Raji (cell line): ENCODE results near the gene F5.

Experiments
- POLR2A ChIP-seq: IDR thresholded peaks from 2 replicates; pipeline ENCODE4 v1.6.1; 2011; ENCODE audit warnings: low read depth, low read length, control low read depth; ENCODE audit not compliant: insufficient read depth

Gene F5

DNA sequence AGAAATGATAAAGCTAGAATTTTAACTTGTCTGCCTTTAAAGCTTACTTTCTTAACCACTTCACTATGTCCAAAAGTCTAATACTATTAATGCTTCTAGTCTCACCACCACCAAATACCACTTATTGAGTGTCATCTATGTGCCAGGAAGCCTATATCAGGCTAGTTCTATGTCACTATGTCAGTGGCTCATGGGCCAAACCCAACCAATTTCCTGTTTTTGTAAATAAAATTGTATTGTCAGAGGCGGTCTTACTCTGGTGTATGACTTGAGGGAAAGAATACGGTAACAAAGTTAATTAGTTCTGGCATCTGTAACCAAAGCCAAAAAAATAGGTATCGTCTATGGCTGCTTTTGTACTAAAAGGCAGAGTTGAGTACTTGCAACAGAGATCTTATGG lies 14.8 kb downstream of the F5 start:
- no peak for TF ChIP-seq POLR2A

DNA sequence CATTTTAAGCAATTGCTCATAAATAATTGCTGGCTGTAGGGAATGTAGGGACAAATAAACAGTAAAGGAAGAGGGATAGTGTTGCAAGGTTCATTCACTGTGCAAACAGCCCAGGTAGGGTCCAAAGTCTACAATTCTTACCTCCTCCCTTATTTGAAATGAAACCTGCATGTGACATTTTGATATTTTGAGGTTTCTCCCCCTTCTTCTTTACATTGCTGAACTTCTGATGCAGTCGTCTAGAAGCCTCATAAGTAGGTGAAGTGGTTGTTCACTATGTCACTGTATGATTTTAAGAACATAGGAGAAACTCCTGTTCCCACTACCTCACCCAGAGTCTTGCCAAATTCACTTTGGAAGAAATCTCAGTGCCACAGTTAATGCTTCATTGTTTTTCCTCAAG lies 16.1 kb downstream of the F5 start:
- no peak for TF ChIP-seq POLR2A

DNA sequence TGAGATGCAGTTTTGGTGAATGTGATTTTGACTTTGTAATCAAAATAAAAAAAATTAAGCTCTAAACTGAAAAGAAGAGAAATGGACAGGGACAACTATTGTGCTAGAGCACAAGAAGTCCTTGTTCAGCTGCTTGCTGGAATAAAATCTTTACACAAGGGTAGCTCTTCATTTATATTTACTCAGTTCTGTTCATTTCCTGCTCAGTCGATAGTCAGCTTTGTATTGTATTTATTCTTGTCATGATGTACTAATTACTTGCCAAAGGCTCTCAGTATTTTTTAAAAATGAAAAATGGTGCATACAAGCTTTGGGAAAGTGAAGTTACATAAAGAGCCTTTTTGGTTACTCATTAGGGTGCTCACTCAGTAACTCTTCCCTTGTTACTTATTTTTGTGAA lies 17.8 kb downstream of the F5 start:
- no peak for TF ChIP-seq POLR2A

DNA sequence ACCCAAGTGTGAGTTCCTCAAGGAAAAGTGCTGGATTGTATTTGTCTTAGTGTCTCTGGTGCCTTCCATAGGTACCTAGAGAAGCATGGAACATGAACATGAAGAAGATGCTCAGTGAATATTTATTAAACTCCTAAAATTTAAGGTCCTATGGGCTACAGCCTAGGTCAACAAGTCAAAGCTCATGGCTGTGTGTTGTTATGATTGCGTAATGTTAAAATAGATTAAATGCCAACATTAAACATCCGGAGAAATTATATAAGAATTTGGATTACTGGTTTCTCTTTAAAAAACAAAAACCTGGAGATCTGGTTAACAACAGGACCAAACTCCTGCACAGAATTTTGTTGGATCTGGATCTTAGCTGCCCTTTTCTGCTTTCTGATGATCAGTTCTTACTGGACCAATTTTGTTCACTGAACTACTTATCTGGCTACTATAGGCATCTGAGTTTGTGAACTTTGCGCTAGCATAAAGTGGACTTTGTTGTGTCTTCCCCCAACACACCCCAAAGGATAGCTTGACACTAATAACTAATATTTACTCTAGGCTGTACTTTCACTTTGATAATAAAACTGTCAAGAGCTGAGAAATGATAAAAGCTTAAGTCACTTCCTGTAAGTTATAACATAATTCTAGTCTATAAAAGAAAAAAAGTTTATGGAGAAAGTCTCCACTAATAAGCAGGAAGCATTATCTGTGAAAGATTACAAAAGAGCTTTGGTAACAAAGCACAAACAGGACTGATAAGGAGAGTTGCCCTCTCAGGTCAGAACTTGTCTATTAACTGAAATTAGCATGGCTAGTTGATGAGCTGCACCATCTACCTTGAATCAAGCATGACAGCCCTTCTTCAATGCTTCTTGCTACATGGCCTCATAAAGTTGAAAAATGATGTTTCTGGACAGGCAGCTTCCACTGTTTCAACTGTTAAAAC lies 20.7 kb downstream of the F5 start:
- TF ChIP-seq POLR2A = no peak

DNA sequence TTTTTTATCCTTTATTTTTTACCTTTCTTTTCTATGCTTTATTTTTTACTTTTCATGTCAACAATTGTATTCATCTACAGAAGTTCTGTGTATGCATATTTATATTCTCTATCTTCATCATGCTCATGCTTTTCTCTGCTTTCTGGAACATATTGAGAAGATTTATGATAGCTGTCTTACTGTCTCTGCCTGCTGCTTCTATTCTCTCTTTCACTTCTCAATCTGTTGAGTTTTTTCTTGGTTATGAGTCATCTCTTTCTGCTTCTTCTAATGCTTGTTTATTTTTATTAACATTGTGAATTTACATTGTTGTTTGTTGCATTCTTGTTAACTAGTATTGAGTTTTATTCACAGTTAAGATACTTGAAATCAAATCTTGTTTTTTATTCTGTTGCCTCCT lies 22.6 kb downstream of the F5 start:
- TF ChIP-seq POLR2A = no peak

DNA sequence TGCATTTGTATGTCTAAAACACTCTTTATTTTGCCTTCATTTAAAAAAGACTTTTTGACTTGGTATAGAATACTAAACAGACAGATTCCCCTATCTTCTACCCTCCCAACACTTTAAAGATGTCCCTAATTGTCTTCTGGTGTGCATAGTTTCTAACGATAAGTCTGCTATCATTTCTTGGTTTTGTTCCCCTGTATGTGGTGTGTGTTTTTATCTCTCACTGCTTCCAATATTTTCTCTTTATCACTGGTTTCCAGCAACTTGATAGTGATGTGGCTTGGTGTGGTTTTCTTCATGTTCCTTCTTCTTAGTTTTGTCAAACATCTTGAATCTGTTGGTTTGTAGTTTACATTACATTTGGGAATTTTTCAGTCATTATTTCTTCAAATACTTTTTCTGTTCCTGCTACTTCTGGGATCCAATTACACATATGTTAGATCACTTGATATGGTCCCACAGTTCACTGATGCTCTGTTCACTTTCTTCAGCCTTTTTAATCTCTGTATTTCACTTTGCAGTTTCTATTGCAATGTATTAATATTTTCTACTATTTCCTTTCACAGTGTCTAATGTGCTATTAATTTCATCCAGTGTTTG lies 23.2 kb downstream of the F5 start:
- TF ChIP-seq POLR2A = no peak

DNA sequence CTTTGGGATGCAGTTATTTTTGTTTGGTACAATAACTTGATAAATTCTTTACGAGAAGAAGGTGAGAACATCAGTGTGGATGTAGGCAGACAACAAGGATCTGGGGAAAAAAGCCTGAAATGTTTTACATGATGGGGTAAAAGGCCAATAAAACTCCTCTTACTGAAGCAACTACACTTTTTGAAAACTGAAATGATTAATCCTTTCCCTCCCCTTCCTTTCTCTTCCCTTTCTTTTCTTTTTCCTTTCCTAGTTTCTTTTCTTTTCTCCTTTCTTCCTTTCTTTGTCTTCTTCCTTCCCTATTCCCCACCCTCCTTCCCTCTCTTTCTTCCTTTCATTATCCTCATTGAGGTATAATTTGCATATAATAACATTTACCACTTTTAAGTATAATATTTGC lies 24.6 kb downstream of the F5 start:
- no peak for TF ChIP-seq POLR2A

DNA sequence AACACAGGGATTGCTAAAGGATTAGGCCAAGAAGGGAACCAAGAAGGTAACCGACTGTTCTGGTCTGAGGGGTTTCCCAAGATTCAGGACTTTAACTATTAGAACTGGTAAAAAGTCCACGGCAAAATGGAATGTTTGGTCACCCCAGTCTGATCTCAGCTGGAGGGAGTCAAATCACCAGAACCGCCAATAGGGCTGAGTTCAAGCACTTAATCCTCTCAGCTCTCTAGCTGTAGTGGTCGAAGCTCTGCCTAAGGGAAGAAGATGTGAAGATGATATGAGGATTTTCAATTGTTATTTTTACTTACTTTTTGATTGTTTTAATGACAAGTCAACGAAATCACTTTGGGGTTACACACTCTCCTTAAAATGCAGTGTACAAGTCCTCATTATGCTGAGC lies 29.1 kb downstream of the F5 start:
- no peak for TF ChIP-seq POLR2A

DNA sequence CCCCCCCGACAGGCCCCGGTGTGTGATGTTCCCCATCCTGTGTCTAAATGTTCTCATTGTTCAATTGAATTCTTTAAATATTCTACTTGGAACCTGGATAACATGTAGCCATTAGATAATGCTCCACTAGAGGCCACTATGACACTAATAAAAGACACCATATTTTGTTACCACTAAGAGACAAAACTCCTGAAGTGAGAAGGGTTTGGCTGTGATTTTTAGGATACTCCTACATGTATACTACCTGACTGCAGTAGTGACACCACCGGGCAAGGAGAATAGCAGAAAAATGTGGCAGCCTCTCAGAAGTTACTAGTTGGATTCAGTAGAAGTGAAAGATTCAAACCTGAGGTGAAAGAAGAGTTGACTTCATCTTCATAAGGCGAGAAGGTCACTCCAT lies 36.0 kb downstream of the F5 start:
- TF ChIP-seq POLR2A = no peak

DNA sequence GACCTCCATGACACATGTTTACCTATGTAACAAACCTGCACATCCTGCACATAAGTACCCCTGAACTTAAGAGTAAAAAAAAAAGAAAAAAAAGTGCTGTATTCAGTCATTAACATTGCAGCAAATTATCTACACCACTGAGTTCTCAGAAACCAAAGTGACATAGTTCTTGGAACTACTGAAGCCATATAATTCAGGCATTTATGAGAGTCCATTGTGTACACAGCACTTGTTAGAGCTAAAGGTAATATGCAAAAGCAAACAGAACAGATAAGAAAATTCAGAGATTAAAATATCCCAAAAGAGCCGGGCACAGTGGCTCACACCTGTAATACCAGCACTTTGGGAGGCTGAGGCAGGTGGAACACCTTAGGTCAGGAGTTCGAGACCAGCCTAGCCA lies 38.0 kb downstream of the F5 start:
- TF ChIP-seq POLR2A = no peak

DNA sequence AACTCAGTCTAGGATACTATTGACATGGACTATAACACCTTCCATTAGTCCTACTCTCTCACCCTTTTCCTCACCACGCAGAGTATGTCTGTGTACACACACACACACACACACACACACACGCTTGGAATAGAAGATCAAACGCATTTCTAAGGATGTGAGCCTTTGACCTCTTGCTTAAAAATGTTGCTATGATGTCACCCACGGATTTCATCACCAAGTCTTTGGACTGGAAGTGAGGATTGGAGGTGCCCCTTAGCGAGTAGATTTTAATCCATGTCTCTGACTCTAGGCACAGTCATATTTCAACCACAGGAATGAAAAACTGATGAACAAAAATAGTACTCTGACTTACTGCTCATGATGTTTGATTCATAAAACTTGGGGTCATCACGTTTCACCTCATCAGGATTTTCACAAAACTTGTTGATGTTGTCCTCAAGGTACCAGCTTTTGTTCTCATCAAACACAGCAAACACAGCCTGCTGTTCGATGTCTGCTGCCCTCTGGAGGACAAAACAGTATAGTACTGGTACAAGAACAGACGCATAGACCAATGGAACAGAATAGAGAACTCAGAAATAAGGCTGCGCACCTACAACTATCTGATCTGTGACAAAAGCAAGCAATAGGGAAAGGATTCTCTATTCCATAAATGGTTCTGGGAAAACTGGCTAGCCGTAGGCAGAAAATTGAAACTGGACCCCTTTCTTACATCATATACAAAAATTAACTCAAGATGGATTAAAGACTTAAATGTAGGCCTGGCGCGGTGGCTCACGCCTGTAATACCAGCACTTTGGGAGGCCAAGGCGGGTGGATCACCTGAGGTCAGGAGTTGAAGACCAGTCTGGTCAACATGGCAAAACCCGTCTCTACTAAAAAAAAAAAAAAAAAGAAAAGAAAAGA lies 39.9 kb downstream of the F5 start:
- no peak for TF ChIP-seq POLR2A

DNA sequence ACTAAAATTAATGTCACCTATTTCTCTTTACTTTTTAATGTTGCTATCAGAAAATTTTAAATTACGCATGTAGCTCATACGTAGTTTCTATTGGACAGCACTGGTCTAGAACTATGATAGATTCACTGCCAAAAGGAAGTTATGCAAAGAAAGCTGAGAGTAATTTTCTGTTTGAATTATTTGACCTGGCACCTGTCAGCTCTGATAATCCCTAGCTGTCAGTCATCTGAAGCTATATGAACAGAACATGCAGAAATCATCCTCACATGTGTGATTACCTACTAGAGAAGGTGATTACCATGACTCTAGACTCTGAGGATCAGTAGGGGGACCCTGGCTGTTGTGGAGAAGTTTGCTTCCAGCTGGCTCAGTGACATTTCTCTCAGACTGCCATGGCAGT lies 40.8 kb downstream of the F5 start:
- no peak for TF ChIP-seq POLR2A

DNA sequence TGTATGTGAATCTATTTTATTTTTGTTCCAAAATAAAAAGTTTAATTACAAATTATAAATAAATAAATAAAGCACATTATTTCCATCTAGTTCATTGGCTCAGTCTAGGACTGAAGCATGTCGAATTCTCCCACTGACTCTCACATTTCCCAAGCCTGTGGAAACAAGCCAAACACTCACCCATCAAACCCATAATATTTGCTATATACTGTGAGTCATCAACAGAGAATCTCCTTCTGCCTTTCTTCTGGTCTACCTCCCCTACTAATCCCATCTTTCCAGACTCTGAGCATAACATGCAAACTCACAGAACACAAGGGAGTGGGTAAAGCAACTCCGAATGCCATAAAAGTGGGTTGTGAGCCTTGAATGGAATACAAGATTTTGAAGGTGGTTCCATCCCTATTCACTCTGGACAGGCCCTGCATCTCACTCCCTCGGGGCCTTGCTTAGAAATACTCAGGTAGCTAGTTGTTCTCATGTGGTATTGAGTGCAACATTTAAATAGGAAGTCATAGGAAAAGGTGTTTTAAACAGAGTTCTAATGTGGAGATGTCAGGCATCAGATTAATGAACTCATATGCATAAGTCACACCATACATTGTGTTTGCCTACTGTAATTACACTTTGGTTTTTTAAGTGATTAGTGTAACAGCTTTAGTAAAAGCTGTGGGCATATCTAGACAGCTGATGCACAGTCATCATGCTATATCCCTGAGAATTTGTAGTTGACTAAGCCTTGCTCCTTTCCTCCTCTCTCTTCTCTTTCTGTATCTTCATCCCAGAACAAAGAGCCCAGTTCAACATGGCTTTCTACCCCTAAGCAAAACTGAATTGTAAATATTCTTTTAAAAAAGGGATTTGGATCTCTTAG lies 47.0 kb downstream of the F5 start:
- TF ChIP-seq POLR2A = no peak

DNA sequence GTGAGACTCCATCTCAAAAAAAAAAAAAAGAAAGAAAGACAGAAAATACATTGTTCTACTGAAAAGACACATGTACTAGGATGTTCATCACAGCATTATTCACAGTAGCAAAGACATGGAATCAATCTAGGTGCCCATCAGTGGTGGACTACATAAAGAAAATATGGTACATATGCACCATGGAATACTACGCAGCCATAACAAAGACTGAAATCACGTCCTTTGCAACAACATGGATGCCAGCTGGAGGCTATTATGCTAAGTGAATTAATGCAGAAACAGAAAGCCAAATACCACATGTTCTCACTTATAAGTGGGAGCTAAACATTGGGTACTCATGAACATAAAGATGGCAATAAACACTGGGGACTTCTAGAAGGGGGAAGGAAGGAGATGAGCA lies 51.6 kb downstream of the F5 start:
- TF ChIP-seq POLR2A = no peak

DNA sequence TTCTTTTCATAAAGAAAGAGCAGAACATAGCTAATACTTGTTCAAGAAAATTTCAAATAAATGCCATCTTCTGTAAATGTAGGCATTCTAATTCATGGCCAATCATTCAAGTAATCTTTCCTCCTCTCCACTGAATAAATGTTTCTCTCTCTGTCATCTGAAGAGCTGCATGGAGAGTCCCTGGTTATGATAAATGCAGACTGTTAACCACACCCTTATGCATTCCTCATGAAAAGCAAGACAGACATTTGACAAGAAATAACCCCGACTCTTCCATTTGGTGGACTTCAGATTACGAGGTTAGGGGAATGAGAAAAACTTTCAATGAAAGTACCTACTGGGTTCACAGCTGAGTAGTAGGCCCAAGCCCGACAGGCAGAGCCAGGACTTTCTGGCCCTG lies 55.8 kb downstream of the F5 start:
- no peak for TF ChIP-seq POLR2A
